ENCODE data around the gene RPL23. TPM values are rescaled to one million over a fixed set of nuclear protein-coding genes. Genes with fewer than 3 reads are reported as not detected.

The RPL23 gene
- total RNA-seq, 5 donors from 2014 or later (not counting 1 experiment from before 2014, with no cell fraction given): 1,638 to 2,124 (median 1,743) TPM

GRCh38 chr17:38869526-38870258 lies 16.2 kb upstream of the RPL23 start, which contains the start of gene LASP1:
TSS of gene LASP1 (plus strand) at chr17:38870058. CDS start at chr17:38870190, 132 bp downstream.
- H3K27me3 Mint-ChIP-seq: peaks cover 0 to 1% of the 10 kb centered on the region in 2 donors
- H3K27me3 ChIP-seq (replicated peaks in 1 of 2; ENCODE audit: control insufficient read depth in 2 of 2, extremely low read depth in 1 of 2, insufficient read depth in 2 of 2, low read length in 1 of 2): no peaks in the 10 kb centered on the region
- ChIA-PET POLR2A (interaction anchor here (0.7 to 3.4 kb wide), 5 partner anchors 10 to 29 kb away, joined by 3 to 26 read pairs (median 5); partner anchors contain the start of gene RPL23 (in 2 of the 2)), CTCF (interaction anchor here (0.6 to 3.2 kb wide), 9 partner anchors 16 to 295 kb away, joined by 3 to 35 read pairs (median 3); partner anchors contain the start of gene RPL23 (in 1 of the 2))
- no peaks in the 10 kb centered on the region for H3K9me3 ChIP-seq
- peak within 1 kb of the TSS; percentile 83 for H3K27ac ChIP-seq (ENCODE audit: low read length)
- peaks cover 0 to 20% of the 10 kb centered on the region in 2 donors for H3K36me3 ChIP-seq (ENCODE audit: control insufficient read depth in 2 of 2, extremely low read depth in 1 of 2, insufficient read depth in 1 of 2, low read length in 1 of 2)
- no peaks in the 10 kb centered on the region for H3K36me3 Mint-ChIP-seq
- H3K27ac Mint-ChIP-seq: peak within 1 kb of the TSS; percentile 97 to 98
- H3K4me3 Mint-ChIP-seq: peak within 1 kb of the TSS; percentile 98 to 99 (median 98)
- peak within 1 kb of the TSS; percentile 95 to 100 for H3K4me3 ChIP-seq (ENCODE audit: control insufficient read depth in 1 of 2, extremely low read depth in 1 of 2, low read length in 1 of 2)
- H3K4me1 Mint-ChIP-seq: peaks cover 49 to 63% (median 55%) of the 10 kb centered on the region in 3 donors
- DNase-seq: peak; percentile 73 to 92 (median 84)
- ATAC-seq (replicated peaks in 1 of 4): peak; percentile 74 to 80 (median 77)
- under 1% methylated on average over 62 of the region's 73 CpGs for WGBS (ENCODE audit: insufficient coverage)
- H3K4me1 ChIP-seq (ENCODE audit: control insufficient read depth in 1 of 2, extremely low read depth in 1 of 2, insufficient read depth in 2 of 2, low read length in 2 of 2): peaks cover 38 to 61% of the 10 kb centered on the region in 2 experiments
- H3K9me3 Mint-ChIP-seq: no peaks in the 10 kb centered on the region

- peak overlapping the region; percentile 95 to 96 for H3K27ac Mint-ChIP-seq
Measured at GRCh38 chr17:38868817-38869525, 15.4 kb upstream of the RPL23 start.

GRCh38 chr17:38867968-38868816 lies 14.7 kb upstream of the RPL23 start:
- Histone ChIP-seq H3K9me3 (no peaks in the 10 kb centered on the region), H3K27me3 (replicated peaks in 1 of 2; ENCODE audit: control insufficient read depth in 2 of 2, extremely low read depth in 1 of 2, insufficient read depth in 2 of 2, low read length in 1 of 2) (no peaks in the 10 kb centered on the region), H3K36me3 (ENCODE audit: control insufficient read depth in 2 of 2, extremely low read depth in 1 of 2, insufficient read depth in 1 of 2, low read length in 1 of 2) (peaks cover 0 to 12% of the 10 kb centered on the region in 2 donors), H3K4me1 (ENCODE audit: control insufficient read depth in 1 of 2, extremely low read depth in 1 of 2, insufficient read depth in 2 of 2, low read length in 2 of 2) (peaks cover 24 to 46% of the 10 kb centered on the region in 2 experiments), H3K4me3 (ENCODE audit: control insufficient read depth in 1 of 2, extremely low read depth in 1 of 2, low read length in 1 of 2) (peak overlapping the region; percentile 95 to 100), H3K27ac (ENCODE audit: low read length) (peak overlapping the region; percentile 83)
- peak overlapping the region; percentile 93 to 99 (median 98) for H3K4me3 Mint-ChIP-seq
- no peak for ATAC-seq (replicated peaks in 1 of 4)
- no peaks in the 10 kb centered on the region for H3K36me3 Mint-ChIP-seq
- peaks cover 34 to 48% (median 43%) of the 10 kb centered on the region in 3 donors for H3K4me1 Mint-ChIP-seq
- 39% methylated on average over 18 of the region's 25 CpGs for WGBS (ENCODE audit: insufficient coverage)
- peak overlapping the region; percentile 95 to 96 for H3K27ac Mint-ChIP-seq
- peaks cover 0 to 1% of the 10 kb centered on the region in 2 donors for H3K27me3 Mint-ChIP-seq
- POLR2A ChIA-PET: interaction anchor here in 1 of 2 donors (3.4 kb wide), 1 partner anchor 14 kb away, joined by 26 read pairs; the partner anchor contains the start of gene RPL23
- CTCF ChIA-PET: interaction anchor here (0.5 to 3.2 kb wide), 9 partner anchors 14 to 733 kb away, joined by 3 to 35 read pairs (median 5); partner anchors contain the start of gene RPL23 (in 1 of the 2)
- no peaks in the 10 kb centered on the region for H3K9me3 Mint-ChIP-seq
- no peak for DNase-seq

More at GRCh38 chr17:38868817-38869525, 15.4 kb upstream of the RPL23 start:
- peaks cover 0 to 14% of the 10 kb centered on the region in 2 donors for H3K36me3 ChIP-seq (ENCODE audit: control insufficient read depth in 2 of 2, extremely low read depth in 1 of 2, insufficient read depth in 1 of 2, low read length in 1 of 2)
- peaks cover 0 to 1% of the 10 kb centered on the region in 2 donors for H3K27me3 Mint-ChIP-seq
- peaks cover 31 to 54% of the 10 kb centered on the region in 2 experiments for H3K4me1 ChIP-seq (ENCODE audit: control insufficient read depth in 1 of 2, extremely low read depth in 1 of 2, insufficient read depth in 2 of 2, low read length in 2 of 2)
- WGBS (ENCODE audit: insufficient coverage): 0% methylated on average over 10 of the region's 26 CpGs
- H3K4me1 Mint-ChIP-seq: peaks cover 42 to 56% (median 48%) of the 10 kb centered on the region in 3 donors
- ATAC-seq (replicated peaks in 1 of 4) (peak; percentile 55 to 67 (median 55)), DNase-seq (peak; percentile 77 to 92 (median 88))
- CTCF ChIA-PET: interaction anchor here (0.6 to 3.2 kb wide), 9 partner anchors 15 to 296 kb away, joined by 3 to 35 read pairs (median 4); partner anchors contain the start of gene RPL23 (in 1 of the 2)
- no peaks in the 10 kb centered on the region for H3K9me3 Mint-ChIP-seq
- H3K36me3 Mint-ChIP-seq: no peaks in the 10 kb centered on the region
- peak overlapping the region; percentile 93 to 99 (median 98) for H3K4me3 Mint-ChIP-seq
- H3K27me3 ChIP-seq (replicated peaks in 1 of 2; ENCODE audit: control insufficient read depth in 2 of 2, extremely low read depth in 1 of 2, insufficient read depth in 2 of 2, low read length in 1 of 2): no peaks in the 10 kb centered on the region
- peak overlapping the region; percentile 83 for H3K27ac ChIP-seq (ENCODE audit: low read length)
- peak overlapping the region; percentile 95 to 100 for H3K4me3 ChIP-seq (ENCODE audit: control insufficient read depth in 1 of 2, extremely low read depth in 1 of 2, low read length in 1 of 2)
- no peaks in the 10 kb centered on the region for H3K9me3 ChIP-seq
- POLR2A ChIA-PET: interaction anchor here (0.7 to 3.4 kb wide), 4 partner anchors 11 to 30 kb away, joined by 4 to 26 read pairs (median 5); partner anchors contain the start of gene RPL23 (in 2 of the 2)

GRCh38 chr17:38867179-38867967 lies 13.9 kb upstream of the RPL23 start:
- Histone ChIP-seq H3K4me3 (ENCODE audit: control insufficient read depth in 1 of 2, extremely low read depth in 1 of 2, low read length in 1 of 2) (peak overlapping the region in 1 of 2 donors; percentile 100), H3K9me3 (no peaks in the 10 kb centered on the region), H3K36me3 (ENCODE audit: control insufficient read depth in 2 of 2, extremely low read depth in 1 of 2, insufficient read depth in 1 of 2, low read length in 1 of 2) (peaks cover 0 to 5% of the 10 kb centered on the region in 2 donors), H3K27ac (ENCODE audit: low read length) (peak overlapping the region; percentile 83), H3K4me1 (ENCODE audit: control insufficient read depth in 1 of 2, extremely low read depth in 1 of 2, insufficient read depth in 2 of 2, low read length in 2 of 2) (peaks cover 17 to 38% of the 10 kb centered on the region in 2 experiments), H3K27me3 (replicated peaks in 1 of 2; ENCODE audit: control insufficient read depth in 2 of 2, extremely low read depth in 1 of 2, insufficient read depth in 2 of 2, low read length in 1 of 2) (no peaks in the 10 kb centered on the region)
- Mint-ChIP-seq H3K27ac (peak overlapping the region; percentile 95 to 96), H3K4me1 (peaks cover 27 to 40% (median 35%) of the 10 kb centered on the region in 3 donors), H3K36me3 (no peaks in the 10 kb centered on the region), H3K27me3 (peaks cover 0 to 3% of the 10 kb centered on the region in 2 donors), H3K9me3 (no peaks in the 10 kb centered on the region), H3K4me3 (peak overlapping the region; percentile 93 to 99 (median 98))
- 21% methylated on average over 4 of the region's 31 CpGs for WGBS (ENCODE audit: insufficient coverage)
- DNase-seq (peak in 30 of 35 experiments; percentile 29 to 74 (median 55)), ATAC-seq (replicated peaks in 1 of 4) (no peak)
- ChIA-PET POLR2A (interaction anchor here (0.6 to 3.4 kb wide), 3 partner anchors 12 to 22 kb away, joined by 3 to 26 read pairs (median 5); partner anchors contain the start of gene RPL23 (in 1 of the 2)), CTCF (interaction anchor here (0.5 to 1.9 kb wide), 8 partner anchors 13 to 734 kb away, joined by 4 to 8 read pairs (median 6); partner anchors contain the start of gene RPL23 (in 1 of the 2))

Data from T-cell (primary cell).